ENCODE data around the gene APOB.
A peak's percentile ranks its signal among the peaks of the same experiment; 100 is the strongest.

Gene APOB

GRCh38 chr2:21006423-21007128 is 37.3 kb downstream of the APOB start:
- no peak for DNase-seq (ENCODE audit: low spot score)
- FAIRE-seq = no peak

GRCh38 chr2:21005700-21006422 is 38.0 kb downstream of the APOB start:
- DNase-seq (ENCODE audit: low spot score) (no peak), FAIRE-seq (no peak)

- no peak for DNase-seq (ENCODE audit: low spot score)
- no peak for FAIRE-seq
These were observed 38.7 kb downstream of the APOB start for GRCh38 chr2:21005111-21005699.

DNA sequence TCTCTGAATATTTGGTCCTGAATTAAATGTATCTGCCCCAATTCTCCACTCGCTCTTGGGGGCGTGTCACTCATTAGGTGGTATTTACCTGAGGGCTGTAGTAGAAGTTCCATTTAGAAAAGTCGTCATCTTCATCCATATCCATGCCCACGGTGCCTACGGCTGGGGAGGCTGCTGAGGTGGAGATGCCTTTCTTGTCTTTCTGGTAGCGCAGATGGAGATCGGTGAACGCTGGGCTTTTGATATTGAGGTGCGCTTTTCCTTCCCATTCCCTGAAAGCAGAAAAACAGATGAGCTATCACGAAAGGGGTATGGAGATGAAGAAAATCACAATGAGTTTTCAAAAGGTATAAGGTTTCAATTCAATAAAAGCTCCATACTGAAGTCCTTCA is 39.7 kb downstream of the APOB start:
- FAIRE-seq (peak; percentile 5), DNase-seq (ENCODE audit: low spot score) (no peak)

DNA sequence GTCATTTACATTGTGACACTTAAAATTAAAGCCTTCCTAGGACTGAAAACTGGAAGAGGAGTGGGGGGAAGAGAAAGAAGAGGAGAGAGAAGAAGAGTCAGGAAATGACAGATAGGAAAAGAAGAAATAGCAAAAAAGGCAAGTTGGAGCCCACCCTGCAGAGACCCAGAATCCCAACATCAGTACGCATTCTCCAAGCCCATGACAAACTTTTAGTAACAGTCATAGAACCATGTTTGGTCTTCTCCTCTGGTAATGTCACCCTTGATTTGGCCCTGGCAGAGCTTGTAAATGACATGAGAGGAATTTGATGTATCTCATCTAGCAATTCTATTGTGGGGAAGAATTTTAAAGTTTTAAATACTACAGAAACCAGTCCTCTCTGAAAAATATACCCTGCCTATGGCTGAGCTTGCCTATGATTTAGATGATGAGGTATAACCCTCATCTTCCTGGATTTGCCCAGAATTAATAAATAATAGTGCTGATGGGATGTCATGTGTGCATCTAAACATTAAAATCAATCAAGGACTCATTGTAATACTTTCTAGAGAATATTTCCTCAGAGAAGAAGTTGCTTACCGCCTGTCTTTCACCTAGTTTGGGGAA is 40.2 kb downstream of the APOB start:
- FAIRE-seq = no peak
- no peak for DNase-seq (ENCODE audit: low spot score)

DNA sequence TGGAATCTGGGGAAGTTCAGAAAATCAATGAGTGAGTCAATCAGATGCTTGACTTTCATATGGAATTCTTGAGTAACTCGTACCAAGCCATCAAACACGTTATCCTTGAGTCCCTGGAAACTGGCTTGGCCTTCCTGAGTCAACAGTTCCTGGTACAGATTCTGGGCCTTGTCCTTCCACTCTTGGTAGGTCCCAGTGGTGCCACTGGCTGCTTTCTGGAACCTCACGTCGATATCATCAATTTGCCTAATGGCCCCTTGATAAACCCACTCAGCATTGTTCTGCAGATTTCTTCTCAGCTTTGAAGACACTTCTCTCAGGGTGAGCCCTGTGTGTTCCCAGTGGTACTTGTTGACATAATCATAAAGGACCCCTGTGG is 41.1 kb downstream of the APOB start:
- FAIRE-seq (no peak), DNase-seq (ENCODE audit: low spot score) (no peak)

- no peak for FAIRE-seq
These were observed 41.7 kb downstream of the APOB start for GRCh38 chr2:21001988-21002813.

GRCh38 chr2:21001225-21001946 is 42.5 kb downstream of the APOB start:
- no peak for FAIRE-seq
- DNase-seq (ENCODE audit: low spot score) = no peak

More at GRCh38 chr2:21001988-21002813, 41.7 kb downstream of the APOB start:
- DNase-seq (ENCODE audit: low spot score) = no peak

DNA sequence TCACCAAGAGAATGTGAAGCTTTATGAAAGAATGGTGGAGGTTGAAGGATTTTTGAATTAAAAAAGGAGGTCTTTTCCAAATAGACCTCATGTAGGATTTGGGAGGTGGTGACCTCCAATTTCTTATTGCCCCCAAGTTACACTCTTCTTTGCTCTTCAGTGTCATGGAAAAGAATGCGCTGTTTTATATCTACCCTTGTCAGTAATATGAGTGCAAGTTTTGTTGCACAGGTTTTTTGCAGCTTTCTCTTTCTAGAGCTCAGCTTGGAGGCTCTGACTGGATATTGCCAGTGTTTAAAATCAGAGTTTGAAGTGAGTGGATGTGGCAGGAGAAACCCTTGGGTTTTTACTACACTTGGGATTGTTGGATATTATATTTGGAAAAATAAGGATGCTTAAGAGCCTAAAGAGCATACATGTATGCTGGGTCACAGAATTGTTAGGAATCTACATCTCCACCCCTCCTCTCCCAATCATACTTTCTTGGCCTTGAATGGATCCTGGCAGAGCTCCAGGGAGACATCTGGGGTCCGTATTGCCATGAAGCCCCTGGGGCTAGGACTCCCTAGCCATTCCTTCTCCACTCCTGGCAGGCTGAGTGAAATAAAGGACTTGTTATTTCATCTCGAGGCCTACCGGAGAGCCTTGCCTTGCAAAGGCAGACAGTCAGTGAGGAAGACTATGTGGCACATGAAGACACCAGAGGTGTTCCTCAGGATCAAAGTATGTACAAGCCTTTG is 43.8 kb downstream of the APOB start:
- DNase-seq (ENCODE audit: low spot score) = peak; percentile 28
- no peak for FAIRE-seq

DNA sequence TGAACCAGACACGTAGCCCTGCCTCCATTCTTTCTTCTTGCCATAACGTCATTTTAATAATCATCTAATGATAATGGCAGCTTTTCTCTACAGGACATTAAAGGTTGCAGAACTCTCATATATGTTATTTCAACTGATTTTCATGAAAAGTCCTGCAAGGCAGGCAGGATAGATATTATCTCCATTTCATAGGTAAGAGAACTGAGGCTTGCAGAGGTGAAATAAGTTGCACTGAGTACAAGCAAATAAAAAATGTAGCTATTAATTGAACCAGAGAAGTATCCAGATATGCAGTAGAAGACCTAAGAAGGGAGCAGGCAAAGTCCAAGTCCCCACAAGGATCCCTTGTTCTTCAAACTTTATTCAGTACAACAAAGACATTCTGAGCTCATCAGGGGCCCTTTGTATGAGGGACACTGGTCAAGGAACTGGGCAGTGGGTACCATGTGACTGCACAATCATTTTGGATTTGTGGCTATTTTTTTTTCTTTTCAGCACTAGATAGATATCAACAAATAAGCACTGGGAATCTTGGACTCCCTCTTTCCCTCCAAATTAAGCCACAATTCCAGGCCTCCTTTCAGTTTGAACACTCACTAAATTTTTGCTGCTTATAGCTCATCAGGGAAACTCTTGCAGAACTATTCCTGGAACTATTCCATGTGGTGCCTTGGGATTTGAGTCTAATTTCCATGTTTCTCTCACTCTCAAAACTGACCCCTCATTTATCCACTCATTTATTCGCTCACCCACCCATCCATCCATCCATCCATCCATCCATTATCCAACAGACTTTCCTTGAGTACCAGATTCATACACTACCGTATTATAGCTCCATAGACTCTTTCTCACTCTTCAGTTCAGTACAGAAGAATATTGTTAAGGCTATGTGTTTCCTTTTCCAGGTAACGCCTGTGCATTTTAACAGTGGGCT is 44.6 kb downstream of the APOB start:
- no peak for FAIRE-seq
- DNase-seq (ENCODE audit: low spot score) = no peak

DNA sequence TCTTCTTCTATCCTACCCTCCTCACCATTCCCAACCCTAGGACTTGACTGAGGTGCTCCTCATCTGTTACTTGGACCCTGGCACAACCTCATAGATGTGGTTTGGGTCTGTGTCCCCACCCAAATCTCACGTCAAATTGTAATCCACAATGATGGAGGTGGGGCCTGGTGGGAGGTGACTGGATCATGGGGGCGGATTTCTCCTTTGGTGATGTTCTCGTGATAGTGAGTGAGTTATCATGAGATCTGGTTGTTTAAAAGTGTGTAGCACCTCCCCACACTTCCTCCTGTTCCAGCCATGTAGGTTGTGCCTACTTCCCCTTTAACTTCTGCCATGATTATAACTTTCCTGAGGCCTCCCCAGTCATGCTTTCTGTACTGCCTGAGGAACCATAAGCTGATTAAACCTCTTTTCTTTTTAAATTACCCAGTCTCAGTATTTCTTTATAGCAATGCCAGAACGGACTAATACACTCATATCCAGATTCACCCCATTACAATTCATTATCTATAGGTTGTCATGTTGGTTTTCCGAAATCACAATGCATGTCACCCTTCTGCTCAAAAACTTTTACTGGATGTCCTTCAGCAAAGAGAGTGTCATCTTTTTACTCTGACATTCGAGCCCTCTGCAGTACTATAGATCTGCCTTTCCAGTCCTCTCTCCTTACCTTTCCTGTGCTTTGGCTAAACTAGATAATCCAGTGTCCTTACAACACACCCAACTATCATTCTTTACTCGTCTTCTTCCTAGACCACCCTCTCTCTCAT is 45.7 kb downstream of the APOB start:
- no peak for FAIRE-seq
- DNase-seq (ENCODE audit: low spot score) = no peak

DNA sequence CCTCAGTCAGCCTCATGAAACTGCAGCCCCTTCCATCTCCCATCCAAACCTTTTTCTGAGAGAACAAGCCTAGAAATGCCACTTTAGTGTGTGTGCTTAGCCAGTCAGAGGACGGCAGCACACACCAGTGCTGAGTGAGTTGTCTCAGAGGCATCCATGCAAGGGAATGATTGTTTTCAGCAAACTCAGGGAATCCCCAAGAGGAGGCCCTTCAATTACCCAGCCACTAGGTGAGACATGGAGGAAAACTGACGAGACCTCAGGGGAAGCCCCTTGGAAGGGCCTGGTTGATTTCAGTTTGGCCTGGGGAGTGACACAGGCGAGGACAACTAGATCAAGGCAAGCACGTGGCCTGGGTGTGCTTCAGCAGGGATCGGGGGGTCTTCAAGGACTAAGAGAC is 49.7 kb downstream of the APOB start:
- FAIRE-seq (peak; percentile 9), DNase-seq (ENCODE audit: low spot score) (no peak)

GRCh38 chr2:20992201-20992711 is 51.6 kb downstream of the APOB start:
- DNase-seq (ENCODE audit: low spot score) = peak; percentile 71
- no peak for FAIRE-seq

- FAIRE-seq = no peak
These were observed 53.1 kb downstream of the APOB start for GRCh38 chr2:20990442-20991430.

DNA sequence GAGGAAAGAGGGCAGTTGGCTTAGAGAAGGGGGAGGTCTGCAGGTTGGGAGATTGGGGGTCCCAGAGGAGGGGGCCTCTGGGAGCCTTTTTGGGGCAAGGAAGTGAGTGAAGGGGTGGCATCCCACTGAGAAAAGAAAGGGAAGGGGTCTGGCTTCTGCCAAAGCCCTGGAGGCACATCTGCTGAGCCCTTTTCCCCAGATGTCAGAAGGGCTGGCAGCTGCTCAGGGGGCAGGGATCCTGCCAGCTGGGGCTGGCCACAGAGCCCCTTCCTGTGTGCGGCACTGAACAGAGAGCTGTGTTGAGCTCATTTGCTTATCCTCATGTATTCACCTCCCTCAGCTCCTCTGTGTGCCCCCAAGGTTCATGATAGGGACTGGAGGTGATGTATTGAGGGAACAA is 54.5 kb downstream of the APOB start:
- FAIRE-seq = no peak
- DNase-seq (ENCODE audit: low spot score) = no peak

More at GRCh38 chr2:20990442-20991430, 53.1 kb downstream of the APOB start:
- no peak for DNase-seq (ENCODE audit: low spot score)

- no peak for FAIRE-seq
- DNase-seq (ENCODE audit: low spot score) = no peak
These were observed 55.0 kb downstream of the APOB start for GRCh38 chr2:20988905-20989304.
